Measurements from ENCODE around the gene SPOP.

SPOP gene

GRCh38 chr17:49587366-49588073 is 90.4 kb downstream of the SPOP start:
- DNase-seq (ENCODE audit: low read depth, low spot score): no peak

DNA sequence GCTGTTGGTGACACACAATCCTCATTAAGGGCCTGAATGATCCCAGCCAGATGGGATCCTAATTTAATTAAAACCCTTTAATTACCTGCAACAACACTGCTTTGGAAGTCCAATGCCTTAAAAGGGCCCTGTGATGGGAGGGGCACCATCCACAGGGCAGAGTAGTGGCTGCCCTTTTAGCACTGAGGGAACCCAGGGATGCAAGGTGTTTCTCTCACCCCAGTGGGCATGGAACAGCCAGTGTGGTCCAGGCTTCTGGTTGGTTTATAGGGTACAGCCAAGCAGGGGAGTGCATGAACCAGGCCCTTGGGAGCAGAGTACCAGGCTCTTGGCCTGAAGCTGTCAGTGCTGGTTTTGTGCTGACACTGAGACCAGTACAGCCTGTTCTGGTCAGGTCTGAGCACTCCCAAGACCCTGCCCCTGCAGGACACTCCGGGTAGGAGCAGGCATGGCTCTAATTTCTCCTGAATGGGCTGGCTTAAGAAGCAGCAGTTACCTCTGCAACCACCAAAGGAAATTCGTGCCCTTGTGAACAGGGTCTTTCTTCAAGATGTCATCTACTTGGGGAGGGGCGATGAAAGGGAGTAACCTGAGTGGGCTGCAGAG is 92.4 kb downstream of the SPOP start:
- DNase-seq (ENCODE audit: low read depth, low spot score): no peak

DNA sequence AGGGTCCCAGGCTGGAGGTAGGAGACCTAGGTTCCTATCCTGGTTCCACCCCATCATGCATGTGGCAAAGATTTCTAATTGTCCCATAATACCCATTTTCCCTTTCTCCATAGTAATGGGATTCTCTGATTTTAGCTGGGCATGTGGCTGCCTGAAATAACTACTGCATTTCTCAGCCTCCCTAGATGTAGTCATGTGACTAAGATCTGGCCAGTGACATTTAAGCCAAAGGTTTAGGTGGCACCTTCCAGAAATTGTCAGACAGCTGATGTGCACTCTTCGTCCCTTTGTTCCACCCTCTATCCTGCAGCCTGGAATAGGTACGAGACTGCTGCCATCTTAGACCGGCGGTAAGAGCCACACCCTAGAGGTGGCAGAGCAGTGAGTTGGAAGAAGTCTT is 94.0 kb downstream of the SPOP start:
- DNase-seq (ENCODE audit: low read depth, low spot score): no peak

GRCh38 chr17:49583226-49583625 is 94.7 kb downstream of the SPOP start:
- no peak for DNase-seq (ENCODE audit: low read depth, low spot score)

GRCh38 chr17:49582789-49583188 is 95.1 kb downstream of the SPOP start:
- DNase-seq (ENCODE audit: low read depth, low spot score): no peak

DNA sequence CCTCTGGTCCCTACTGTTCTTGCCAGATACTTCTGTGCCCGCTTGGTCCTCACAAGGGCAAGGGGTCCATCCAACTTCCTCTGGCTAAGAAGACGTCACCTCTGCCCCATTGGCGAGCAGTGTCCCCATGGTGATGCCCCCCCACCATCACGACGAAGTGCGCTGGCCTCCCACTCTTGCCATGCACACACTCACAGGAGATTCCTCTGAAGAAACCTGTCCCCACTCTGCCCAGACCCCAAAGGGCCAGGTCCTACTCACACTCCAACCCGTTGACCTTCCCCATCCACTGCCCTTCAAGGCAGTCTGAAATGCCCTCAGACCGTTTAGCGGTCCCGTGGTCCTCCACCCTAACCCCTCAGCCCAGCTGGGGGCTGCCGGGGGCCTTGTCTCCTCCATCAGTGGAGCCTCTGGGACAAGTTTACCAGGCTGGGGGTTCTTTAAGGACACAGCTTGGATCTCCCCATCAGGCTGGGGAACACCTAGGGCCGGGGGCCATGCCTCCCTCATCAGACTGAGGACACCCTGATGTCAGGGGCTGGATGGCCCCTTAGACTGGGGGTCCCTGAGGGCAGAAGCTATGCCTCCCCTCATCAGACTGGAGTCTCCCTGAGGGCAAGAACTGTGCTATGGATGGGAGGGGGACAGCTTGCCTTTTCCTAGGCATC is 95.7 kb downstream of the SPOP start:
- DNase-seq (ENCODE audit: low read depth, low spot score): no peak

- no peak for DNase-seq (ENCODE audit: low read depth, low spot score)
Observed at GRCh38 chr17:49581648-49581998, 96.3 kb downstream of the SPOP start.

- no peak for DNase-seq (ENCODE audit: low read depth, low spot score)
Observed at GRCh38 chr17:49580981-49581647, 96.8 kb downstream of the SPOP start.

DNA sequence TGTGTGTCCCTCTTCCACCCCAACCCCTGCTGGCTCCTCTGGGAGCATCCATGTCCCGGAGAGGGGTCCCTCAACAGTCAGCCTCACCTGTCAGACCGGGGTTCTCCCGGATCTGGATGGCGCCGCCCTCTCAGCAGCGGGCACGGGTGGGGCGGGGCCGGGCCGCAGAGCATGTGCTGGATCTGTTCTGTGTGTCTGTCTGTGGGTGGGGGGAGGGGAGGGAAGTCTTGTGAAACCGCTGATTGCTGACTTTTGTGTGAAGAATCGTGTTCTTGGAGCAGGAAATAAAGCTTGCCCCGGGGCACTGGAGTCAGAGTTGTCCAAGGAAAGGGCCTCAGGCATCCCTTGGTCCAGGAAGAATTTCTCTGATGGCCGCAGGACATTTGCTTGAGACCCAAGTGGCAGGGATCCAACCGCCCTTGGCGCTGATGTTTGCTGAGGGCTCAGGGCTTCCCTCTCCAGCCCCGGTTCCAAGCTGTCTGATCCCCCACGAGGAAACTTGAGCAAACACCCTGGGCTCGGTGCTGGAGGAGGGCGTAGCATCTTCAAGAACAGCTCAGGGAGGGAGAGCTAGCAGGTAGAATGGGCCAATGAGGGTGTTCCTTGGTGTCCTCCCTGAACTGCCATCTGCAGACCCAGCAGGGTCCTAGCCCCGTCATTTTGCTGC is 97.7 kb downstream of the SPOP start:
- no peak for DNase-seq (ENCODE audit: low read depth, low spot score)

GRCh38 chr17:49579522-49579921 is 98.4 kb downstream of the SPOP start:
- DNase-seq (ENCODE audit: low read depth, low spot score): no peak

DNA sequence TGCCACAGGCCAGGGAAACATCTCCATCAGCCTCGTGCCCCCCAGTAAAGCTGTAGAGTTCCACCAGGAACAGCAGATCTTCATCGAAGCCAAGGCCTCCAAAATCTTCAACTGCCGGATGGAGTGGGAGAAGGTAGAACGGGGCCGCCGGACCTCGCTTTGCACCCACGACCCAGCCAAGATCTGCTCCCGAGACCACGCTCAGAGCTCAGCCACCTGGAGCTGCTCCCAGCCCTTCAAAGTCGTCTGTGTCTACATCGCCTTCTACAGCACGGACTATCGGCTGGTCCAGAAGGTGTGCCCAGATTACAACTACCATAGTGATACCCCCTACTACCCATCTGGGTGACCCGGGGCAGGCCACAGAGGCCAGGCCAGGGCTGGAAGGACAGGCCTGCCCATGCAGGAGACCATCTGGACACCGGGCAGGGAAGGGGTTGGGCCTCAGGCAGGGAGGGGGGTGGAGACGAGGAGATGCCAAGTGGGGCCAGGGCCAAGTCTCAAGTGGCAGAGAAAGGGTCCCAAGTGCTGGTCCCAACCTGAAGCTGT is 98.9 kb downstream of the SPOP start:
- no peak for DNase-seq (ENCODE audit: low read depth, low spot score)

GRCh38 chr17:49578414-49578813 is 99.5 kb downstream of the SPOP start:
- DNase-seq (ENCODE audit: low read depth, low spot score): no peak

- no peak for DNase-seq (ENCODE audit: low read depth, low spot score)
Observed at GRCh38 chr17:49577963-49578362, 99.9 kb downstream of the SPOP start.

GRCh38 chr17:49577650-49577934 is 100.3 kb downstream of the SPOP start:
- DNase-seq (ENCODE audit: low read depth, low spot score): no peak

DNA sequence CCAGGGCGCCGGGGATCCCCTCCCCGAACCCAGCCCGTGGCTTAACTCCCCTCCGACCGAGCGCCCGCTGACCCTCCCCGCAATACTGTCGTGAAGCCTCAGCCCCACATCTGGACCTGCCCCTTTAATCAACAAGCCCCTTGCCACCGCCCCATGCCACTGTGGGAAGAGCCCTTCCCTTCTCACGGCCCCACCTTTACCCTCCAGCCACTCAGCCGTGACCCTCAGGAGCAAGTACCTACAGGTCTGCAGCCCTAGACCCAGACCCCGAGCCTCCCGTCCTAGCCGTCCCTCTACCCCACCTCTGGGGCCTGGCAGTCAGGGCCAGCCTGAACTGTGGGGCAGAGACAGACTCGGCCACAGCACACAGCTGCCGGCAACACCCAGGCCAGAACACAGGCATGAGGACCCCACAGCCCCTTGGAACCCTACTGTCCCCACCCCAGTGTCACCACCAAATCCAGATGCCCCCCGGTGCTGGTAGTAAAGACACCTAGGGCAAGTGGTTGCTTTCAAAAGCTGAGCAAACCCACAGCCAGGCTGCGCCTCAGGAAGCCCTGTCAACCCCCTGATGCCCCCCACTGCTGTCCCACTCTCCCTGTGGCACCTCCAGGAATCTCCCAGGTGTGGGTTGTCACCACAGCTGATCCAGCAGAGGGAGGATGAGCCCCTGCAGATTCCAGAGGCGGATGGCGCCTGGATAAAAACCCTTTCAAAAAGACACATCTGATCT is 100.8 kb downstream of the SPOP start:
- DNase-seq (ENCODE audit: low read depth, low spot score): no peak

- no peak for DNase-seq (ENCODE audit: low read depth, low spot score)
Observed at GRCh38 chr17:49576088-49576916, 101.6 kb downstream of the SPOP start.

GRCh38 chr17:49575679-49576087 is 102.2 kb downstream of the SPOP start, which contains the start of gene NXPH3:
Gene NXPH3, plus strand, starts transcription at chr17:49575871. Its CDS starts 349 bp downstream, at chr17:49576220.
- DNase-seq (ENCODE audit: low read depth, low spot score): no peak

GRCh38 chr17:49574945-49575678 is 102.8 kb downstream of the SPOP start:
- no peak for DNase-seq (ENCODE audit: low read depth, low spot score)

DNA sequence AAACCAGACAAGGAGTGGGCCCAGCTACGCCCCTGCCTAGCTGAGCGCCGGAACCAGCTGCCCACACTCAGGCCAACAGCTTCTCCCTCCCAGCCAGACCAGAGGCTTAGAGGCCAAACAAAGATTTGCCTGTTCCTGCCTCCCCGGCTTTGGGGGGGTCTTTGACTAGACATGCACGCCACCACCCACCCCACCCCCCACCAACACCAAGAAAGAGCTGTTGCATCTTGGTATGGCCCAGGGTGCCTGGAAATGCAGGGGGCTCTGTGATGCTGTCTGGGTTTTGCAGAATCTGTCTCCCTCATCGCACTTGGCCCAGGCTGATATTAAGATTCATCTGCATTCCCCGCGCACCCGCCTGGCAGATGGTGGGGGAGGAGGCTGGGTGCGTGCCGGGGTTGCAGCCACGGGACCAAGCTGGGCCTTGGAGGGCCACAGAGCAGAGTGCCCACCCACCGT is 103.5 kb downstream of the SPOP start:
- DNase-seq (ENCODE audit: low read depth, low spot score): no peak

Data from activated CD4-positive, CD25-positive, alpha-beta regulatory T cell treated with anti-CD3 and anti-CD28 coated beads, Interleukin-2, amount 50 U/mL, for 16 hours (primary cell).